GM12872 (cell line): ENCODE results near the gene HLA-A.

Experiments
- TF ChIP-seq, protein P1 (sequence below): IDR thresholded peaks from 3 replicates; pipeline ENCODE4 v1.5.1; 2011; ENCODE audit warnings: low read depth, mild to moderate bottlenecking, low read length, moderate library complexity; ENCODE audit not compliant: insufficient read depth

HLA-A gene

GRCh38 chr6:29938746-29939508 is 3.4 kb upstream of the HLA-A start:
- TF ChIP-seq, protein P1, sequence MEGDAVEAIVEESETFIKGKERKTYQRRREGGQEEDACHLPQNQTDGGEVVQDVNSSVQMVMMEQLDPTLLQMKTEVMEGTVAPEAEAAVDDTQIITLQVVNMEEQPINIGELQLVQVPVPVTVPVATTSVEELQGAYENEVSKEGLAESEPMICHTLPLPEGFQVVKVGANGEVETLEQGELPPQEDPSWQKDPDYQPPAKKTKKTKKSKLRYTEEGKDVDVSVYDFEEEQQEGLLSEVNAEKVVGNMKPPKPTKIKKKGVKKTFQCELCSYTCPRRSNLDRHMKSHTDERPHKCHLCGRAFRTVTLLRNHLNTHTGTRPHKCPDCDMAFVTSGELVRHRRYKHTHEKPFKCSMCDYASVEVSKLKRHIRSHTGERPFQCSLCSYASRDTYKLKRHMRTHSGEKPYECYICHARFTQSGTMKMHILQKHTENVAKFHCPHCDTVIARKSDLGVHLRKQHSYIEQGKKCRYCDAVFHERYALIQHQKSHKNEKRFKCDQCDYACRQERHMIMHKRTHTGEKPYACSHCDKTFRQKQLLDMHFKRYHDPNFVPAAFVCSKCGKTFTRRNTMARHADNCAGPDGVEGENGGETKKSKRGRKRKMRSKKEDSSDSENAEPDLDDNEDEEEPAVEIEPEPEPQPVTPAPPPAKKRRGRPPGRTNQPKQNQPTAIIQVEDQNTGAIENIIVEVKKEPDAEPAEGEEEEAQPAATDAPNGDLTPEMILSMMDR, result no peak

- TF ChIP-seq, protein P1, result no peak
Observed at GRCh38 chr6:29941016-29941415, 1.3 kb upstream of the HLA-A start.

- TF ChIP-seq, protein P1, result no peak
Observed at GRCh38 chr6:29941471-29941870, 861 bp upstream of the HLA-A start.

DNA sequence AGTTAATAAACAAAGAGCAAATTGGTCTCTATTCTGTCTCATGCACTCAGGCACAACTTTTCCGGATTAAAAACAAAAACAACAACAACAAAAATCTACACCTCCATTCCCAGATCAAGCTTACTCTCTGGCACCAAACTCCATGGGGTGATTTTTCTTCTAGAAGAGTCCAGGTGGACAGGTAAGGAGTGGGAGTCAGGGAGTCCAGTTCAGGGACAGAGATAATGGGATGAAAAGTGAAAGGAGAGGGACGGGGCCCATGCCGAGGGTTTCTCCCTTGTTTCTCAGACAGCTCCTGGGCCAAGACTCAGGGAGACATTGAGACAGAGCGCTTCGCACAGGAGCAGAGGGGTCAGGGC is 437 bp upstream of the HLA-A start:
- TF ChIP-seq, protein P1, result no peak

DNA sequence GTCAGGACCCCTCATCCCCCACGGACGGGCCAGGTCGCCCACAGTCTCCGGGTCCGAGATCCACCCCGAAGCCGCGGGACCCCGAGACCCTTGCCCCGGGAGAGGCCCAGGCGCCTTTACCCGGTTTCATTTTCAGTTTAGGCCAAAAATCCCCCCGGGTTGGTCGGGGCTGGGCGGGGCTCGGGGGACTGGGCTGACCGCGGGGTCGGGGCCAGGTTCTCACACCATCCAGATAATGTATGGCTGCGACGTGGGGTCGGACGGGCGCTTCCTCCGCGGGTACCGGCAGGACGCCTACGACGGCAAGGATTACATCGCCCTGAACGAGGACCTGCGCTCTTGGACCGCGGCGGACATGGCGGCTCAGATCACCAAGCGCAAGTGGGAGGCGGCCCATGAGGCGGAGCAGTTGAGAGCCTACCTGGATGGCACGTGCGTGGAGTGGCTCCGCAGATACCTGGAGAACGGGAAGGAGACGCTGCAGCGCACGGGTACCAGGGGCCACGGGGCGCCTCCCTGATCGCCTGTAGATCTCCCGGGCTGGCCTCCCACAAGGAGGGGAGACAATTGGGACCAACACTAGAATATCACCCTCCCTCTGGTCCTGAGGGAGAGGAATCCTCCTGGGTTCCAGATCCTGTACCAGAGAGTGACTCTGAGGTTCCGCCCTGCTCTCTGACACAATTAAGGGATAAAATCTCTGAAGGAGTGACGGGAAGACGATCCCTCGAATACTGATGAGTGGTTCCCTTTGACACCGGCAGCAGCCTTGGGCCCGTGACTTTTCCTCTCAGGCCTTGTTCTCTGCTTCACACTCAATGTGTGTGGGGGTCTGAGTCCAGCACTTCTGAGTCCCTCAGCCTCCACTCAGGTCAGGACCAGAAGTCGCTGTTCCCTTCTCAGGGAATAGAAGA is 978 bp downstream of the HLA-A start:
- TF ChIP-seq, protein P1, result no peak

DNA sequence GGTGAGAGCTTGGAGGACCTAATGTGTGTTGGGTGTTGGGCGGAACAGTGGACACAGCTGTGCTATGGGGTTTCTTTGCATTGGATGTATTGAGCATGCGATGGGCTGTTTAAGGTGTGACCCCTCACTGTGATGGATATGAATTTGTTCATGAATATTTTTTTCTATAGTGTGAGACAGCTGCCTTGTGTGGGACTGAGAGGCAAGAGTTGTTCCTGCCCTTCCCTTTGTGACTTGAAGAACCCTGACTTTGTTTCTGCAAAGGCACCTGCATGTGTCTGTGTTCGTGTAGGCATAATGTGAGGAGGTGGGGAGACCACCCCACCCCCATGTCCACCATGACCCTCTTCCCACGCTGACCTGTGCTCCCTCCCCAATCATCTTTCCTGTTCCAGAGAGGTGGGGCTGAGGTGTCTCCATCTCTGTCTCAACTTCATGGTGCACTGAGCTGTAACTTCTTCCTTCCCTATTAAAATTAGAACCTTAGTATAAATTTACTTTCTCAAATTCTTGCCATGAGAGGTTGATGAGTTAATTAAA is 3.0 kb downstream of the HLA-A start:
- TF ChIP-seq, protein P1, result no peak
